ENCODE results near the gene HYCC1.
"Not testable (repeated sequence)": the region's sequence is repeated elsewhere in the genome, so short reads cannot be mapped to it uniquely, and the experiment has no call there.

HYCC1 gene

GRCh38 chr7:23013715-23014649 lies at the start of gene HYCC1:
Gene HYCC1, minus strand, starts transcription at chr7:23014130. Its CDS starts 23,019 bp downstream, at chr7:22991111.
- DNase-seq (ENCODE audit: low read depth in 2 of 2): peak; percentile 96 to 98

GRCh38 chr7:23062452-23062851 lies 48.5 kb upstream of the HYCC1 start:
- no peak for DNase-seq (ENCODE audit: low read depth in 2 of 2)

GRCh38 chr7:23061327-23061726 lies 47.4 kb upstream of the HYCC1 start:
- no peak for DNase-seq (ENCODE audit: low read depth in 2 of 2)

- DNase-seq (ENCODE audit: low read depth in 2 of 2): no peak
These were observed 44.6 kb upstream of the HYCC1 start for GRCh38 chr7:23058408-23059096.

GRCh38 chr7:23055582-23056178 lies 41.8 kb upstream of the HYCC1 start:
- DNase-seq (ENCODE audit: low read depth in 2 of 2): peak; percentile 15 to 32

GRCh38 chr7:23051124-23051485 lies 37.2 kb upstream of the HYCC1 start:
- DNase-seq (ENCODE audit: low read depth in 2 of 2): not testable (repeated sequence)

GRCh38 chr7:23046336-23046735 lies 32.4 kb upstream of the HYCC1 start:
- DNase-seq (ENCODE audit: low read depth in 2 of 2): not testable (repeated sequence)

GRCh38 chr7:23045086-23045485 lies 31.2 kb upstream of the HYCC1 start:
- not testable (repeated sequence) for DNase-seq (ENCODE audit: low read depth in 2 of 2)

GRCh38 chr7:23044581-23044980 lies 30.7 kb upstream of the HYCC1 start:
- no peak for DNase-seq (ENCODE audit: low read depth in 2 of 2)

GRCh38 chr7:23043441-23043840 lies 29.5 kb upstream of the HYCC1 start:
- DNase-seq (ENCODE audit: low read depth in 2 of 2): no peak

GRCh38 chr7:23039674-23040073 lies 25.7 kb upstream of the HYCC1 start:
- DNase-seq (ENCODE audit: low read depth in 2 of 2): not testable (repeated sequence)

GRCh38 chr7:23035542-23036371 lies 21.8 kb upstream of the HYCC1 start:
- DNase-seq (ENCODE audit: low read depth in 2 of 2): not testable (repeated sequence)

GRCh38 chr7:23027261-23027660 lies 13.3 kb upstream of the HYCC1 start:
- no peak for DNase-seq (ENCODE audit: low read depth in 2 of 2)

- DNase-seq (ENCODE audit: low read depth in 2 of 2): no peak
These were observed 12.2 kb upstream of the HYCC1 start for GRCh38 chr7:23026164-23026563.

GRCh38 chr7:23024454-23024853 lies 10.5 kb upstream of the HYCC1 start:
- DNase-seq (ENCODE audit: low read depth in 2 of 2): no peak

GRCh38 chr7:23022851-23023250 lies 8.9 kb upstream of the HYCC1 start:
- DNase-seq (ENCODE audit: low read depth in 2 of 2): no peak

GRCh38 chr7:23022258-23022769 lies 8.4 kb upstream of the HYCC1 start:
- DNase-seq (ENCODE audit: low read depth in 2 of 2): no peak

GRCh38 chr7:23021596-23021995 lies 7.7 kb upstream of the HYCC1 start:
- DNase-seq (ENCODE audit: low read depth in 2 of 2): no peak

GRCh38 chr7:23020742-23021401 lies 6.9 kb upstream of the HYCC1 start:
- DNase-seq (ENCODE audit: low read depth in 2 of 2): no peak

GRCh38 chr7:23018750-23019149 lies 4.8 kb upstream of the HYCC1 start:
- DNase-seq (ENCODE audit: low read depth in 2 of 2): no peak

- no peak for DNase-seq (ENCODE audit: low read depth in 2 of 2)
These were observed 3.4 kb upstream of the HYCC1 start for GRCh38 chr7:23017309-23017708.
